Caco-2 (cell line): ENCODE data around the gene IL36B. TPM values are rescaled to one million over a fixed set of nuclear protein-coding genes. Genes with fewer than 3 reads are reported as not detected.
A peak's percentile ranks its signal among the peaks of the same experiment; 100 is the strongest.

Source experiments
- BruUV-seq: library from RNA; stranded (reverse); fragments of 400-500 nt; replicated peaks from 2 replicates; lab custom pipeline; 2021; lab: Mats Ljungman, UMichigan
- CTCF ChIA-PET: fragments of 300-600 bp; sonication (Branson Sonifier 250); formaldehyde crosslinking; loops from one replicate; lab custom pipeline; 2022; ENCODE audit warnings: antibody characterized with exemption; lab: Charles Lee
- POLR2A ChIA-PET: fragments of 300-600 bp; sonication (Branson Sonifier 250); formaldehyde crosslinking; loops from one replicate; lab custom pipeline; 2022; ENCODE audit warnings: antibody characterized with exemption; lab: Charles Lee
- DNase-seq, 2 experiments: peaks; one replicate each; pipeline versions ENCODE4 v3.0.0 to v3.0.0-alpha.2; 2020 to 2022
- H3K27me3 ChIP-seq: replicated peaks from 2 replicates; pipeline ENCODE4 v1.6.0; 2011; ENCODE audit warnings: low read length; ENCODE audit not compliant: control insufficient read depth, insufficient read depth
- H3K36me3 ChIP-seq: 2 replicates; pipeline ENCODE4 v1.5.1; 2011; ENCODE audit warnings: low read length; ENCODE audit not compliant: control insufficient read depth, insufficient read depth
- H3K4me1 ChIP-seq: fragments of 250-450 bp; sonication (Bioruptor Pico); 2 replicates; pipeline ENCODE4 v1.5.1; 2020; ENCODE audit warnings: mild to moderate bottlenecking
- H3K4me3 ChIP-seq: 2 replicates; pipeline ENCODE4 v1.5.1; 2011; ENCODE audit warnings: low read depth, mild to moderate bottlenecking, control low read depth, low read length
- H3K9me3 ChIP-seq: fragments of 250-450 bp; sonication (Bioruptor Pico); 2 replicates; pipeline ENCODE4 v1.5.1; 2020; ENCODE audit warnings: mild to moderate bottlenecking, moderate library complexity
- H3K27ac Mint-ChIP-seq: one replicate; pipeline ENCODE4 v1.8.0; 2022; ENCODE audit warnings: mixed read lengths; ENCODE audit not compliant: unreplicated experiment
- H3K27me3 Mint-ChIP-seq: one replicate; pipeline ENCODE4 v1.8.0; 2022; ENCODE audit warnings: mixed read lengths; ENCODE audit not compliant: insufficient read depth, unreplicated experiment
- H3K36me3 Mint-ChIP-seq: one replicate; pipeline ENCODE4 v1.8.0; 2022; ENCODE audit warnings: mild to moderate bottlenecking, mixed read lengths; ENCODE audit not compliant: insufficient read depth, unreplicated experiment
- H3K4me1 Mint-ChIP-seq: one replicate; pipeline ENCODE4 v1.8.0; 2022; ENCODE audit warnings: low read depth, mixed read lengths; ENCODE audit not compliant: unreplicated experiment
- H3K4me3 Mint-ChIP-seq: one replicate; pipeline ENCODE4 v1.8.0; 2022; ENCODE audit warnings: mild to moderate bottlenecking, moderate library complexity, mixed read lengths; ENCODE audit not compliant: unreplicated experiment
- H3K9me3 Mint-ChIP-seq: one replicate; pipeline ENCODE4 v1.8.0; 2022; ENCODE audit warnings: mixed read lengths; ENCODE audit not compliant: unreplicated experiment
- intact Hi-C: fragments of 100-400 bp; cut with micrococcal nuclease; formaldehyde crosslinking; loops from one replicate; pipeline ENCODE4 v1.10.0; 2022; ENCODE audit not compliant: unreplicated experiment
- total RNA-seq: library from RNA; stranded (reverse); gene quantifications from 2 replicates; pipeline ENCODE4 v1.2.3, GENCODE V29; 2022
- TF ChIP-seq, protein P1 (sequence below), 2 experiments: fragments of 200-600 bp in 1 of 2; IDR thresholded peaks; 1 replicate in 1 of 2; 2 replicates in 1 of 2; pipeline versions ENCODE4 v1.5.1 to v1.8.0; 2011 to 2022; ENCODE audit warnings: antibody characterized with exemption in 1 of 2, control low read depth in 1 of 2, inconsistent platforms in 1 of 2, low read depth in 1 of 2, low read length in 1 of 2, mild to moderate bottlenecking in 1 of 2, moderate library complexity in 1 of 2; ENCODE audit not compliant: insufficient read depth in 1 of 2, severe bottlenecking in 1 of 2, unreplicated experiment in 1 of 2

IL36B gene
- total RNA-seq, 1 experiment from 2014 or later = not detected

DNA sequence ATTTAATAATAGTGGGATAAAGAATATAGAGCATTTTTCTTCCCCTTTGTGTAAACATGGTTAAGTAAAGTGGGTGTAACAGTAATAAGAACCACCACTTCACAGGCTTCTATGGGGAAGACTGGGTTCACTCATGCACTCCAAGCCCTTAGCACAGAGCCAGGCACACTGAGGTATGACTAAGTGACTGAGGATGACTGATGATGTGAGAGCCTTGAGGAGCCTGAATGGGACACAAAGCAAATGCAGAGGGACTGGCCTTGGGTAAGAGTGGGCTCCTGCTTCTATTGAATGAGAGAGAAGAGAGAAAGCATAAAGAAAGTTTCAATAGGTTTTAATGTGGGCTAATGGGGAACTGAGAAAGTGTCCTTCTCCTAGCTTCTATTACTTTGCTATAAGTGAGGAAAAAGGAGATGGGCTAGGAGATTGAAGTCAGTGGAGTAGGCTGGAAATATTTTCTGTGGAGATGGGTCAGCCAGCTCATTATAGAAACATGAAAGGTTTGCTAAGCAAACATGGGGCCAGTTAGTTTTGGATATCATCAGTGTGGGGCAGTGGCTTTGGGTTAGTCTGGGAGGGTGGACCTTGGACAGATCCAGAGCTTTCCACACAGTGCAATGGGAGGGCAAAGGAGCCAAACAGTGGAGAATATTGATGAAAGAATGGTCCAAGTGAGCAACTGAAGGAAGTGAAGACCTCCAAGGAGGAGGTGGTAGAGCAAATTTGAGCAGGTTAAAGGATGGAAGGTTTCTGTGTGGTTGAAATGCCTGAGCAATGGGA, 35.7 kb upstream of the IL36B start:
- POLR2A ChIA-PET = no interaction called here
- Mint-ChIP-seq H3K4me3 (no peak overlapping the region), H3K27me3 (peaks cover 6% of the 10 kb centered on the region), H3K36me3 (no peaks in the 10 kb centered on the region), H3K9me3 (no peaks in the 10 kb centered on the region), H3K4me1 (no peaks in the 10 kb centered on the region), H3K27ac (no peak overlapping the region)
- TF ChIP-seq, protein P1, sequence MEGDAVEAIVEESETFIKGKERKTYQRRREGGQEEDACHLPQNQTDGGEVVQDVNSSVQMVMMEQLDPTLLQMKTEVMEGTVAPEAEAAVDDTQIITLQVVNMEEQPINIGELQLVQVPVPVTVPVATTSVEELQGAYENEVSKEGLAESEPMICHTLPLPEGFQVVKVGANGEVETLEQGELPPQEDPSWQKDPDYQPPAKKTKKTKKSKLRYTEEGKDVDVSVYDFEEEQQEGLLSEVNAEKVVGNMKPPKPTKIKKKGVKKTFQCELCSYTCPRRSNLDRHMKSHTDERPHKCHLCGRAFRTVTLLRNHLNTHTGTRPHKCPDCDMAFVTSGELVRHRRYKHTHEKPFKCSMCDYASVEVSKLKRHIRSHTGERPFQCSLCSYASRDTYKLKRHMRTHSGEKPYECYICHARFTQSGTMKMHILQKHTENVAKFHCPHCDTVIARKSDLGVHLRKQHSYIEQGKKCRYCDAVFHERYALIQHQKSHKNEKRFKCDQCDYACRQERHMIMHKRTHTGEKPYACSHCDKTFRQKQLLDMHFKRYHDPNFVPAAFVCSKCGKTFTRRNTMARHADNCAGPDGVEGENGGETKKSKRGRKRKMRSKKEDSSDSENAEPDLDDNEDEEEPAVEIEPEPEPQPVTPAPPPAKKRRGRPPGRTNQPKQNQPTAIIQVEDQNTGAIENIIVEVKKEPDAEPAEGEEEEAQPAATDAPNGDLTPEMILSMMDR (IDR thresholded peaks at IDR 0.05; ENCODE audit: insufficient read depth in 1 of 2, low read depth in 1 of 2, low read length in 1 of 2, severe bottlenecking in 1 of 2, unreplicated experiment in 1 of 2) = no peak
- intact Hi-C loops = no loop called here
- no peaks in the 10 kb centered on the region for H3K9me3 ChIP-seq
- H3K4me1 ChIP-seq = no peaks in the 10 kb centered on the region
- CTCF ChIA-PET = interaction anchor here (0.7 kb wide), 1 partner anchor 8 kb away, joined by 4 read pairs; no protein-coding TSS in a partner anchor
- H3K36me3 ChIP-seq = no peaks in the 10 kb centered on the region
- H3K27me3 ChIP-seq = no peaks in the 10 kb centered on the region; the same call in 1 of the 2 replicates
- DNase-seq = no peak
- no peak overlapping the region for H3K4me3 ChIP-seq
- no TSS peak for BruUV-seq

DNA sequence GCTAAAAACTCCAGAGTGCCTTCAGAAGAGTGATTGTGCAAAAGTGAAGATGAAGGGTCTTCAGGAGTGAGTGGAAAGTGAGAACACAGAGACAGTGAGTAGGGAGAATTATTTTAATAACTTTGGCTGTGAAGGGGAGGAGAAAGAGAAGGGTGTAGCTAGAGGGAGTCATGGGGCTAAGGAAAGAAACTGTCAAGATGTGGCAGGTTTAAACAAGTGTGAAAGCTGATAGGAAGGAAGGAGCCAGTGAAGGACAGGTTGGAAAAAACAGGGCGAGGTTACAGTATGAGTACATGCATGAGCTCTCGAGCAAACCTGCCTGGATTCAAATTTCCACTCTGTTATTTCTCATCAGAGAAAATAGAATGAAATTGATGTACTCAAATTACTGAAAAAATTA, 32.9 kb upstream of the IL36B start:
- no peak for DNase-seq
- TF ChIP-seq, protein P1 (IDR thresholded peaks at IDR 0.05; ENCODE audit: insufficient read depth in 1 of 2, low read depth in 1 of 2, low read length in 1 of 2, severe bottlenecking in 1 of 2, unreplicated experiment in 1 of 2) = no peak
- Mint-ChIP-seq H3K27ac (no peak overlapping the region), H3K27me3 (peaks cover 6% of the 10 kb centered on the region), H3K4me3 (no peak overlapping the region), H3K9me3 (no peaks in the 10 kb centered on the region), H3K36me3 (no peaks in the 10 kb centered on the region), H3K4me1 (no peaks in the 10 kb centered on the region)
- no peaks in the 10 kb centered on the region for H3K9me3 ChIP-seq
- no peaks in the 10 kb centered on the region for H3K4me1 ChIP-seq
- ChIA-PET POLR2A (no interaction called here), CTCF (no interaction called here)
- no peaks in the 10 kb centered on the region; the same call in 1 of the 2 replicates for H3K27me3 ChIP-seq
- no peak overlapping the region for H3K4me3 ChIP-seq
- intact Hi-C loops = no loop called here
- H3K36me3 ChIP-seq = no peaks in the 10 kb centered on the region
- no TSS peak for BruUV-seq

DNA sequence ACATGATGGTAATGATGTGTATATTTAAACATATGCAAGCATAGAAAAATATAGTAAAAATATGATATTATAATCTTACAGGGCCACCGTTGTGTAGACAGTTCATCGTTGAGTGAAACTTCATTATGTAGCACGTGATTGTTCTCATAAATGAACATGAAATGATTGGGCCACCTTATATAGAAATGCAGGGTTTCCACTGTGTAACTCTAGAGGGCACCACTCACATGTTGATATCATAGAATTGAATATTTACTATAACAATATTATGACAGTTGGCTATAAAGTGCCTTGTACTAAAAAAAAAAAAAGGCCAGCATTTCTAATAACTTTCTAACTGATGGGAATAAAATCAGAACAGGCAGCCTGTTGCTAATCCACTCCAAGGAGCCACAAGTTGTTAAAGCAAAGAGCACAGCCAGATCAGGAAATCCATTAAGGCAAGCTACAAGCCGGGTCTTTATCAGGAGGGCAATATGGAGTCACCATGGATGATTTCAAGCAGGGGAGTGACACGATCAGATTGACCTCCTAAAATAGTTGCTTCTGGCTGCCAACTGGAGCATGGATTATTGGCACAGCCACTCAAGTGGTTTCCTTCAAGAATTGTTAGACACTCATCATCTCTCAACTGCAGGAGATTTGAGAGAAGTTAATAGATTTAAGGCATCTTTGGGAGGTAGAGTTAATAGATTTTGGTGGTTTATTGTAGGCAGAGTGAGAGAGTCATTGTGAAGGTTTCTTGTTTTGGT, 31.8 kb upstream of the IL36B start:
- no peaks in the 10 kb centered on the region for H3K9me3 Mint-ChIP-seq
- Histone ChIP-seq H3K36me3 (no peaks in the 10 kb centered on the region), H3K27me3 (no peaks in the 10 kb centered on the region; the same call in 1 of the 2 replicates), H3K4me3 (no peak overlapping the region), H3K4me1 (no peaks in the 10 kb centered on the region), H3K9me3 (no peaks in the 10 kb centered on the region)
- no peak overlapping the region for H3K27ac Mint-ChIP-seq
- TF ChIP-seq, protein P1 (IDR thresholded peaks at IDR 0.05; ENCODE audit: insufficient read depth in 1 of 2, low read depth in 1 of 2, low read length in 1 of 2, severe bottlenecking in 1 of 2, unreplicated experiment in 1 of 2) = peak; percentile 26 to 32
- intact Hi-C loops = loop anchor here (5.0 kb wide), 3 partner anchors 98 to 308 kb away; no protein-coding TSS in a partner anchor
- ChIA-PET POLR2A (no interaction called here), CTCF (no interaction called here)
- no TSS peak for BruUV-seq
- H3K4me3 Mint-ChIP-seq = no peak overlapping the region
- H3K4me1 Mint-ChIP-seq = no peaks in the 10 kb centered on the region
- no peaks in the 10 kb centered on the region for H3K36me3 Mint-ChIP-seq
- no peak for DNase-seq
- H3K27me3 Mint-ChIP-seq = peaks cover 6% of the 10 kb centered on the region
